GM20000 (cell line): ENCODE measurements around the gene FARS2.

ENCODE experiments used
- DNase-seq: peaks from one replicate; pipeline ENCODE4 v3.0.0; 2012; ENCODE audit warnings: low spot score
- TF ChIP-seq, protein P1 (sequence below): IDR thresholded peaks from 2 replicates; pipeline ENCODE4 v1.5.1; 2012; ENCODE audit warnings: mild to moderate bottlenecking, control low read depth; ENCODE audit errors: extremely low read depth, missing control alignments

The FARS2 gene

DNA sequence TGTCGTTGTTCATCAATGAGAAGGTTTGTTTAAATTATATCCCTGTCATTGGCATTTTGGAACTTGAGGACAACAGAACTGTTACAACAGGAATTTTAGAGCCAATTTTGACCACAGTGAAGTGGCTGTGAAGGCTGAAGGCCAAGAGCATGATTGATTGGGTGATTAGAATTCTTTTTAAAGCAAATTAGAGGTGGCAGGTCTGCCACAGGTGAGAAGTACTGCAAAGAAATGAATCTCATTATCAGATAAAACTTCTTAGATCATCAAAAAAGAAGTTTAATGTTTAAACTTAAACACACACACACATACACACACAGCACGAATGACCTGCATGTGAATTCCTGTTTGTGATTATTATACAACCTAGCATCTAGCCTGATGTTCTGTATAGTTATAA, 32.4 kb downstream of the FARS2 start:
- DNase-seq: no peak
- TF ChIP-seq, protein P1, sequence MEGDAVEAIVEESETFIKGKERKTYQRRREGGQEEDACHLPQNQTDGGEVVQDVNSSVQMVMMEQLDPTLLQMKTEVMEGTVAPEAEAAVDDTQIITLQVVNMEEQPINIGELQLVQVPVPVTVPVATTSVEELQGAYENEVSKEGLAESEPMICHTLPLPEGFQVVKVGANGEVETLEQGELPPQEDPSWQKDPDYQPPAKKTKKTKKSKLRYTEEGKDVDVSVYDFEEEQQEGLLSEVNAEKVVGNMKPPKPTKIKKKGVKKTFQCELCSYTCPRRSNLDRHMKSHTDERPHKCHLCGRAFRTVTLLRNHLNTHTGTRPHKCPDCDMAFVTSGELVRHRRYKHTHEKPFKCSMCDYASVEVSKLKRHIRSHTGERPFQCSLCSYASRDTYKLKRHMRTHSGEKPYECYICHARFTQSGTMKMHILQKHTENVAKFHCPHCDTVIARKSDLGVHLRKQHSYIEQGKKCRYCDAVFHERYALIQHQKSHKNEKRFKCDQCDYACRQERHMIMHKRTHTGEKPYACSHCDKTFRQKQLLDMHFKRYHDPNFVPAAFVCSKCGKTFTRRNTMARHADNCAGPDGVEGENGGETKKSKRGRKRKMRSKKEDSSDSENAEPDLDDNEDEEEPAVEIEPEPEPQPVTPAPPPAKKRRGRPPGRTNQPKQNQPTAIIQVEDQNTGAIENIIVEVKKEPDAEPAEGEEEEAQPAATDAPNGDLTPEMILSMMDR: no peak

DNA sequence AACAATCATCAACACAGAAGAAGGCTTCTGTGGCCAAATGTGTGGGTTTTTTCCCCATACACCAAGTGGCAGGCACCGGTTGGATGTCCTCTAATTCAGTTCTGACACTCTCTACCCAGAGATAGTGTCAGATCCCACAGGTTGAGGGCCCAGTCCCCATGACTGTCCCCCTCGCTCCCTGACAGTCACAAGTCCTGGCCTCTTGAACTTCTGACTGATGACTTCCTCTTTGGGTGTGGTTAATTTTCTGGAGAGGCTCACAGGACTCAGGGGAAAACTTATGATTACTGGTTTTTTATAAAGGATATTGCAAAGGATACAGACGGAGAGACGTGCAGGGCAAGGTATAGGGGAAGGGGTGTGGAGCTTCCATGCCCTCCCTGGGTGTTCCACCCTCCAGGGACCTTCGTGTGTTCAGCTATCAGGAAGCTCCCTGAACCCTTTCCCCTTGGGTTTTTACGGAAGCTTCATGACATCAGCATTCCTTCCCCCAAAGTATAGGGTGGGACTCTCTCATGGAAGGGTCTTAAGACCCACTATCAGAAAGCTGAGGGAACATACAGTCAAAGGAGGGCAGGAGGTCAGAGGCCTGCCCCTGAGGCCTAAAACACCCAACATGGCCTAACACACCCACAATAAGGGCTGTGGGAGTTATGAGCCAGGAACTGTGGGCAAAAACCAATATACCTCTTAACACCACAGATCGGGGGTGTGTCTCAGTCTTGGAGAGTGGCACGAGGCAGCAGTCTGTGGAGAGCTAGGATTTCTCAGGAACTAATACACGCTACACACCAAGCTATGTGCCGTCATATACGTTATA, 33.3 kb downstream of the FARS2 start:
- no peak for DNase-seq
- TF ChIP-seq, protein P1: no peak

DNA sequence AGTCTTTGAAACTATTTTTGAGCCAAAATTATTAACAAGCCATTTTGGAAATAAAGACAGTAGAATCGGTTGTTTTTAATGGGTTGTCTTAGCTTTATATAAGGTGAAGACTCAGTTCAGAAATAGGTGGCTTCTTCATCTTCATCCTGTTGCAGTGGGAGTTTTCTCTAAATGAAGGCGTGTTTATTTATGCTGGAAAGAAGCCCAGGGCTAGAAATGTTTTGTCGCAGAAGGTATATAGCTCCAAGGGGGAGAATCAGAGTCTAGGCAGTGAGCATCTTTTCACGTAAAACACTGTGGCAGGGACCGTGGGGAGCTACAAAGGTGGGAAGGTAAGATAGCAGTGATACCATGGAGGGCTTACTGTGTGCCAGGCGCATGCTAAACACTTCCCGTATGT, 34.3 kb downstream of the FARS2 start:
- TF ChIP-seq, protein P1: no peak
- no peak for DNase-seq

DNA sequence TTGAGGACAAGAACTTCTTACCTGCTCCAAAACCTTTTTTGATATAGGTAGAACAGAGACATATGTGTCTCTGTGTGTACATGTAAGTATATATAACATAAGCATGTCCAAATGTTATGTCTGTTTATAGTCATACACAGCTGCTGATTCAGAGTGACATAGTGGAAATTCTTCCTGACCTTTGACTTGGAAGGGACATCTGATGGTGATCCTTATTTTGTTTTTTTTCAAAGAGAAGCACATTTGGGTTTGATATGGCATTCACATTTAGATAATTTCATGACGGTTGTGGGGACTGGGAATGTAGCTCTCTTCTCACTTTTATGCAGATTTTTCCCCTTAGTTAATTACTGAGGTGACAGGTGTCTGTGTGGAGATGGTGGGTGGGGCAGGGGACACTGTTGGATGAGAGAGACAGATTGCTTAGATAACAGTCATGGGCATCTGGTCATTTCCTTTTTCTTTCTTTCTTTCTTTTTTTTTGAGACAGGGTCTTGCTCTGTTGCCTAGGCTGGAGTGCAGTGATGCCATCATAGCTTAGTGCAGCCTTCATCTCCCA, 39.0 kb downstream of the FARS2 start:
- TF ChIP-seq, protein P1: no peak
- DNase-seq: no peak

DNA sequence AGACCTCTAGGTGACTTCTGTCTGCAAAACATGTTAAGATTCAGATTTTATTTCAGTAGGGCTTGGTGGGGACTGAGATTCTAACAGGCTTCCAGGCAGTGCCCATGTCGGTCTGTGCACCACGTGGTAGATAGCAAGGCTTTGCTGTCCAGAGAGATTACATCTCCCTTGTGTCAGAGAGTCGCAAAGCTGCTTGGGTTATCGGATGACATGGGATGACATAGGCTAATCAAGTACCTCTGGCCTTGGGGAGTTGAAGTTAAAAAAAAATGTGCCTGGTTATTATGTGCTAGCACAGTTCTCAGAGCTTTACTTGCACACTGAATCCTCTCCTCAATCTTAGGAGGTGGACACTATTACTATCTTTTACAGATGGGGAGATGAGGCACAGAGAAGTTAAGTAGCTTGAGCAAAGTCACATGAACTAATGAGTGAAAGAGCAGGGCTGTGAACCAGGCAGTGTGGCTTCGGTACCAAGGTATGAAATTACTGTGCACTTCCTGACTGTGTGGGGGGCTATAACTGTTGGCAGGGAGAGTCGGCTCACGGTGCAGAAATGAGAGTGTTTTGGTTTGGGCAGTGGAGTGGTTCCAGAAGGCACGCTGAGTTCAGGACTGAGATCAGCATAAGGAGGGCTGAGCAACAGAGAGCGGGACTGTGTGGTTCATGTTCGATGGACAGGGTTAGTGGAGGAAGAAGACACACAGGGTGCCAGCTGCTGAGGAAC, 41.1 kb downstream of the FARS2 start:
- TF ChIP-seq, protein P1: no peak
- DNase-seq: peak; percentile 30

DNA sequence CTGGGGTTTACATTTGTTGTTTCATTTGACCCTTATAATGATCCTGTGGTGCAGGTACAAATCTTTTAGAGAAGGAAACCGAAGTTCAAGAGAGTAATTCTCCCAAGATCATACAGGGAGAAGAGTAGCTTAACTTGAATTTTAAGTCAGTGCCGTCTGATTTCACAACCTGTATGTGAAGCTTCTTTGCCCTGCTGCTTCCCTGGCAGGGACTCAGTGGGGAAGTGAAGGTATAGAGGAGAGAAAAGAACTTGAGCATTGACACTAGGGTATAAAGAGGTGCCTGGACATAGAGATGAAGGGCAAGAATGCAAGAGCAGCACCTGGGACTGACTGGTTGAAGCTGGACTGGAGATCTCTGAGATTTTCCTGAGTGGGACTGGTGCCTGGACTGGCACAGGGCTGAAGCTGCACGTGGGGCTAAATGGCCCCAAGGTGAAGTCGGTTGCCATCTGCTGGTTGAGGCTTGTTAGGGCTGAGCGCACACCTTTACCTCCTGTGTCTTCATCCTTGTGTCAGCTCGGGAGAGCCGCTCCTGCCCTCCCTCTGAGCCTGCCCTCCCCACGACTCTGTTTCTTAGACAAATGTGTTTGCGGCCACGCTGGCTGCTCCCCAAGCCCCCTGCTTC, 41.8 kb downstream of the FARS2 start:
- TF ChIP-seq, protein P1: peak; percentile 84
- DNase-seq: peak; percentile 71

DNA sequence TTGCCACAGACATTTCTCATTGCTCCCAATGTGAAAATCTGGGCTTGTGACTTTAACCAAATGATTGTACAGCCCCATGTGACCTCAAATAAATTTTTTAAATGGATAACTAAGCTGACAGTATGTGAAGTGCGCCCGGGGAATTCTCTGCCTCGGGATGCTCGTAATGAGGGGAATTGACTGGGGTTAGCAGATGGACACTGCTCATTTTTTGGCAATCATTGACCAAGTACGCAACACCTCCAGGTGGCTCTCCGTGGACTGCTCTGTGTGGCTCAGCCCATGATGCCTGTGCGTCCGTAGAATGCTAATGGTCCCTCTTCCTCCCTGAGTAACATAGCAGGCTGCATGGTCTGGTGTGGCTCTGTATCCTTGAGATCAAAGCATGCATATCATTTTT, 42.4 kb downstream of the FARS2 start:
- TF ChIP-seq, protein P1: no peak
- no peak for DNase-seq
